Activated T-helper 1 cell treated with Interleukin-2 at 50 U/mL for 16 hours (primary cell): Measurements from ENCODE around the gene ATRNL1.

Experiments
- DNase-seq: peaks from one replicate; pipeline ENCODE4 v3.0.0-alpha.2; 2020; ENCODE audit warnings: low read depth

The ATRNL1 gene

DNA sequence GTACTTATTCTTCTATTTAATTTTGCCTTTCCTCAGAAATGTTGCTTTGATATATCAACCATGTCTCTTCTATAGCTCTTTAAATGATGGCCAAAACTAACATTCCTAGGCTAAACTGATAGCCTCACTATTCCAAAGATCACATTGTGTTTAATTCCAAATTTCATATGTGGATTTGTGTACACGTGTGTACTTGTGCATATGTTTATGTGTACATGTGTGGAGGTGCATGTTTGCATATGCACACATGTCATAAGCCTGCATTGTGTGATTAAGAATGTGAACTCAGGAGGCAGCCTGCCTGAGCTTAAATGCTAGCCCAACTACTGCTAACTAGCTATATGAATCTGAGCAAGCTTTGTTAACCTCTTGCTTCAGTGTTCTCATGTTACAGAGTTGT is 753.4 kb downstream of the ATRNL1 start:
- DNase-seq, result no peak

DNA sequence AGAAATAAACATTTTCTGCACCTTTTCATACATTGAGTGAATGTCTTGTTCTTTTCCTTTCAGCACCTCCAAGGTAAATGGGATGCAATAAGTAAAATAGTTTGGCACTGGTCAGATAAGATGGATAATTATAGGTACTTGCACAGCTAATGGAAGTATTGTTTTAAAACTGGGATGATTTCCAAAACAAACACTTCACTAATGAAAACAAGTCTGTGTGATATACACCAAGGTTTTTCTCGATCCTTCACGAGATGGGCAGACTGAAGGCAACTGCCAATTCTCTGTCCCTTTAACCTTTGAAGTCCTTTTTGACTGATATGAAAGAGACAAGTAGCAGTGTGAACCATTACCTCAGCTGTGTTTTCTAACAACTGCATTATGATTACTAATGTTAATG is 756.0 kb downstream of the ATRNL1 start:
- no peak for DNase-seq

DNA sequence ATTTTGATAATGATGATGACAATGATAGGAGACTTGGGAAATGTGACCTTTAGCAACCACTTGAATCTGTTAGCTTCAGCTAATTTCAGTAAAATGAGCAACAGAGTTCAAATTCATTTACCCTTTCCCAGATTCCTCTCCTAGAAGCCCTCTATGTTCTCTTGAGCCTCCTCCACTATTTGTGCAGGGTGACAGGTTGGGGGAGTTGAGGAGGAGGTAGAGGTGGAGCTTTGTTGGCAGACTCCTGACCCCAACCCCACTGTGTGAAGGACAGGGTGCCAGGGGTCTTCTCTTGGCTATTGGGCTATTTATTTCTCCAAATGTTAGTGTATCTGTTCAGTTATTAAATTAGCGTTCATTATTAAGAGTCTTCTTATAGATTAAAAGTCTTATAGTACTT is 757.5 kb downstream of the ATRNL1 start:
- DNase-seq, result no peak

DNA sequence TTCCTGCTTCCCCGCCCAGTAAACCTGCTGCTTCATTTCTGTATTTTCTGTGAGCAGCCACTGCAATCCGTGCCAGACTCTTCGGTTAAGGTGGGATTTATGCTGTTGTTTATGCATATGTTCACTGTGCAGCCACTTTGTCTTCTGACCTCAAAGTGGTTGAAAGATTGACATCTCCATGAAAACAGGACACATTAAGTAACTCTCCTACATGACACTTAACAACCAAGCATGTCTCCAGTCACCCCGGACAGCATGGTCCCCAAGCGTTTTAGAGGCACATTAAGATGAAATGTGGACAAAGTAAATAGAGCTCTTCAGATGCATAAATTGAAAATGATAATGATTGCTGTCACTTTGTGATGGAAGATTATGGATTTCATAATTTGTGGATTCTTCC is 758.5 kb downstream of the ATRNL1 start:
- DNase-seq, result no peak

DNA sequence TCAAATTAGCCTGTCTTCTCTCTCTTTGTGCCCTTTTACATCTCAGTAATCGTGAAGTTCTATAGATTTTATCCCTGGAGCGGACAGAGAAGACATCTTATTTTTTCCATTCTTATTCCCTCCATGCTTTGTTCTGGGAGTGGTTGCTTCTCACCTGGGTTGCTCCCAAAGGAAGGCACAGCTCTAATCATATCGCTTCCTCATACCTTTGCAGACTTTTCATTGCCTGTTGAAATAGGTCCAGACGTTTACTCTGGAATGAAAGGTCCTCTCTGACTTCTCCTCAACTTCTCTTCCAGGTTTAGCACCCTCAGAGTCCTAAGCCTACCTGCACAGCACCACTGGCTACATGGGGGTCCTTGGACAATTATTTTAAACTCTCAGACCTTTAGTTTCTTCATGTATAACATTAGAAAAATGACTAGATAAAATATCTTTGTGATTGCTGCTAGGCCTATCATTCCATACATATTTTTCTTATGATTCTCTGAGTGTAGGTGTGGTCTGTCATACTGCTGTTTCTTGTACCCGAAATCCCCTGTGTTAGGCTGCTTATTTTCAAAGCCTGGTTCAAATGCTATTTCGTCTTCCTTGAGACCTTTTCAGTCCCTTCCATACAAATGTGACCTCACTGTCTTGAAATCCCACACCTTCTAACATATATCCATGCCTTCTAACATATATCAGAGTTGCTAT is 761.7 kb downstream of the ATRNL1 start:
- DNase-seq, result no peak

DNA sequence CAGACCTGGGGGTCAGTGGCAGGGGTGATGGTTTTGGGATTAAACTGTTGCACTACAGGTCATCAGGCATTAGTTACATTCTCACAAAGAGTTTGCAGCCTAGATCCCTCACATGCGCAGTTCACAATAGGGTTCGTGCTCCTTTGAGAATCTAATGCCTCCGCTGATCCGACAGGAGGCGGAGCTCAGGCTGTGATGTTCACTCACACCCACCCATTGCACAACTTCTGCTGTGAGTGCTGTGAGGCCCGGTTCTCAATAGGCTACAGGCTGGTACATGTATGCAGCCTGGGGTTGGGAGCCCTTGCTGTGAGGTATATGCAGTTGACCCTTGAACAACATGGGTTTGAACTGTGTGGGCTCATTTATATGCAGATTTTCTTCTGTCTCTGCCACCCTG is 763.4 kb downstream of the ATRNL1 start:
- no peak for DNase-seq

DNA sequence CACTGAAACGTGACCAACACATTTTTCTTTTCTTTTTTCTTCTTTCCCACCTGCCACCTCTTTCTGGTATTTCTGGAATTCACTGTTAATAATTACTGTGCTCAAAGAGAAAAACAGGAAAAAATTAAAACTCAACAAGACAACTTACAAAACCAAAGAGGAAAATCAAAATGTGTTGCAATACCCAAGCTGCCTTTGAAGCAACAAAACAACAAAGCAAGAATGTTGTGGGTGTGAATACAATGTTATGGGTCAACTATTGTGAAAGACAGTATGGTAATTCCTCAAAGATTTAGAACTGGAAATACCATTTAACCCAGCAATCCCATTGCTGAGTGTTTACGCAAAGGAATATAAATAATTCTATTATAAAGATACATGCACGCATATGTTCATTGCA is 764.7 kb downstream of the ATRNL1 start:
- no peak for DNase-seq

DNA sequence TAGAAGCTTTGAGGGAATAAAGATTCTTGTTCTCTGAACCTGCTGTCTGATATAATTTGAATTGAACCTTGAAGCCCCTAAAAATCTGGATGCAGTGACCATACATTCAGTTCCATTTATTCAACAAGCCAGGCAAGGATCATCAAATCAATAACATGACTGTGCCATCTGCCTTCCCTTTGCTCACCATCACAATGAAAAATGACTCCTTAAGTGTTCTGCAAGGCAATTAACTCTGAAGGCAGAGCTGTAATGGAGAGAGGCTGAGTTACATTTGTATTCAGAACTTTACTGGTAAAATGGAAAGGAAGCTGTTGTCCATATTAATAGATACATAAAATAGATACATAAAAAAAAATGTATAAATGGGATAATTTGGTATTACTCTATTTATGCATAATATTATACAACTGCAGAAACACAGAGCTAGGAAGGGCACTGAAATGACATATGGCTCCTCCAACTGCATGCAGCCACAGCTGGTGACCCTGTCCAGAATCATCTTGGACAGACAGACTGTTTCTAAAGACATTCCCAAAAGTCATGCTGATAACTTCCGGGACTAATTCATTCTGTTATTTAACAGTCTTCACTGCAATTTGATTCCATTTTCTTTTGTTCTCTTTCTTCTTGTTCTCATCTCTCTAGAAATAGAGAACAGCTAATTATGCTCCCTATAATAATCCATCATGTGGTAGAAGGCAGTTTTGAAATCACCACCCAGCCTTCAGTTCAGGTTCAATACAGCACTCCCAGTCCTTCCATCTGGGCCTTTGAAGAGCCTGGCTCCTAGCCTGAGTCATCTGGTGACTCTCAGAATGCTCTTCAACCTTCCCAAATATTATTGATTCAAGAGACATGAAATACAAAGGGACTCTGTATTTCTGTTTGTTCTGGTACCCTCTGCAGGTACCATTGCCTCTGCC is 767.3 kb downstream of the ATRNL1 start:
- DNase-seq, result no peak

DNA sequence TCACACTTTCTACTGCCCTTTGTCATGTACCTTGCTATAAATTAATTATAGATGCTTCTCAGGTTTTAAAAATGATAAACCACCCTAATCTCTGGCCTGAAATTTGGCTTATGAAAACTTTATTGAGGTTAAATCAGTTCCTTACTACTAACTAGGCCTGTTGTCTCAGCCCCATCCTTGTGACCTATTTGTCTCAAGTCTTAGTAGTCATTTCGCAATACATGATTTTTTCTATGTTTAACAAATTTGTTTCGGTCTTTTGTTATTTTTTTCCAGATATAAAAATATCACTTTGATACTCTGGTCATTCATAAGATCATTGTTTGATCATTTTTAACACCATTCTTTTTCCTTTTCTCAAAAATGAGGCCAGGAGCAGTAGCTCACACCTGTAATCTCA is 768.3 kb downstream of the ATRNL1 start:
- DNase-seq, result no peak

DNA sequence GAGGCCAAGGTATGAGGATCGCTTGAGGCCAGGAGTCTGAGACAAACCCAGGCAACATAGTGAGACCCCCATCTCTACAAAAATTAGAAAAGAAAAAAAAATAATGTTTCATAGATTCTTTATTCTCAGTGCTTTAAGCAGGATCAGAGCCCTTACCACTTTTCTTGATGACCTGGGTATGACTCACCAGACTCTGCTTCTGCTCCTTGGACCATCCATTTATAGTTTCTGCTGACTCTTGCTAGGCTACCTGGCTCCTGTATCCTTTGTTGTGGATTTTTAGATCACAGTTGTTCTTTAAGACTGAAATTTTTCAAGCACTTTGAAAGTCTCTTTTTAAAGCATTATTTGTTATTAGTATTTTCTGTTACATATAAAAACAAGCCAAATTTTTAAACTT is 768.7 kb downstream of the ATRNL1 start:
- no peak for DNase-seq

DNA sequence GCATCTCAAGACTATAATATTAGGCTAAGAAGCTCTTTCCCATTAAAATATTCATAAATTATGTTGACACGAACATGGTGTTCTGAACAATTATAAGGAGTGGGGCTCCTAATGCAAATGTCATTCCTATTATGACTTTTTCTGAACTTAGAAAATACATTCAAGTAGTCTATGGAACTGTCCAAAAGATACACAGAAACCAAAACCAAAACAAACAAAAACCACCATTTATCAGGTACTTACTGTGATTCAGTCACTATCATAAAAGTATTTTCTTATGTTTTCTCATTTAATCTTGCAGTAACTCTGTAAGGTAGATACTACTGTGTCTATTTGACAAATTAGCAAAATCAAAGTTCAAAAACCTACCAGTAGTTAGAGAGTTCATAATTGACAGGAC is 773.0 kb downstream of the ATRNL1 start:
- no peak for DNase-seq

DNA sequence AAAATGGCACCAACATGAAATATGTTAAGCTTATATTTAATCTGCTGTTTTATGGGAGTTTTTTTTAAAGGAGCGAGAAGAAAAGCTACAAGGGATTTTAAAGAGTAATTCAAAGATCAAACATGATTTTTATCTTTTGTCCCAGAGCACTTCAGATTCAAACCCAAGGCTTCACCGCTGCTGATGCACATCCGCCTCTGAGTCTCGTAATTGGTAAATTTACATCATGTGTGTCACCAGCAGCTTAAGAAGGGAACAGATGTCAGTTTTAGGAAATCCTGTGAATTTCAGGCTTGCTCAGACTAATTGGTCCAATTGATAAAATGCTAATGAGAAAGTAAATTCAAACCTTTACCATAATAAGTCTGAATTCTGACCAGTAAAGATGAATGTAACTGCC is 773.5 kb downstream of the ATRNL1 start:
- no peak for DNase-seq

DNA sequence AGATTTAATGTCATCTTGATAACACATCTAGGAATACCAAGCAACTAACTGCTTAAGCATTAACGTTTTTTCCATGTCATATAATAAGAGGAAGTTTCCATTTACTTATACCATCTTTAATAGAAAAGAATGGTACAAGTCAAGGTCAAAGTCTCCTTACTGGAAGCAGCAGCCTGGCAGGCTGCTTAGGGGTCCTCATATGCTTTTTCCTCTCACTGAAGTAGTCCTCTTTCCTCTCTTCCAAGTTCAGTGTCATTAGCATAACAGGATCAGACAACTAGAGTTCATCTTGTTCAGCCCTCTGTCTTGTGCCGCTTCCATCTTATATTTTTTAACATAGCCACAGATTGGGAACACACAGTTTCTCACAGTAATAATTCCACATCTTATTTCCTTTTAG is 774.1 kb downstream of the ATRNL1 start:
- DNase-seq, result no peak

DNA sequence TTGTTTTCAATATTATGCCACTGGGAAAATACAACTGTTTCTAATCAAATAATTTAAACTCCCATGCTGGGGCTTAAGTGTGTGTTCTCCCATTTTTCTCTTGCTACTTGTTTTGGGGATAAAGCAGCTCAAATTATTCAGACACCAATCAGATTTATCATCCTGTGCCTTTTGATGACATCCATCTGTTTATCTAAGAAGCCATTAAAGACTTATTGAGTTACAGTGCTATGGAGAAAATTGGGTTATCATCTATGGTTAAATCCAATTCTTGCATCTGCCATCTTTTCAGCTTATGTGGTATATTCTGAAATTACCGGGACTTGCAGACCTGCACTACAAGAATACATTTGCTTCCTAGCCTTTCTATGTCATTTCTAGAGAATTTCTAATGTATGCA is 778.7 kb downstream of the ATRNL1 start:
- DNase-seq, result no peak

DNA sequence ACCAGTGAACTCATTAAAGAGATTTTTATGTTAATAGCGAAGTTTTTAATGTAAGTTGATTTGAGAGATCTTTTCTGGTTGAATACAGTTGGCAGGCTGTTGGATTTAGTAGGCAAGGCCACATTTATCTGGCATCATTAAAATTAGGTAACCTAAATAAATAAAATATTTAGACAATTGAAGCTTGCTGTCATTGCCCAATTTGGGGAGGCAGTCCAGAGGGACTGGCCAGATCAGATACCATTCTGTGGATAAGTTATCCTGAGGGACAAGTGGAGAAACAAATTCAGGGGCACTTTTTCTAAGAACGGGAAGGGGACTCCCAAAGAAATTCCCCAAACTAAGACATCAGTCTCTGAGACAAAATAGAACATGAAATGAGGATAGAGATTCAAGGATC is 782.0 kb downstream of the ATRNL1 start:
- DNase-seq, result no peak

DNA sequence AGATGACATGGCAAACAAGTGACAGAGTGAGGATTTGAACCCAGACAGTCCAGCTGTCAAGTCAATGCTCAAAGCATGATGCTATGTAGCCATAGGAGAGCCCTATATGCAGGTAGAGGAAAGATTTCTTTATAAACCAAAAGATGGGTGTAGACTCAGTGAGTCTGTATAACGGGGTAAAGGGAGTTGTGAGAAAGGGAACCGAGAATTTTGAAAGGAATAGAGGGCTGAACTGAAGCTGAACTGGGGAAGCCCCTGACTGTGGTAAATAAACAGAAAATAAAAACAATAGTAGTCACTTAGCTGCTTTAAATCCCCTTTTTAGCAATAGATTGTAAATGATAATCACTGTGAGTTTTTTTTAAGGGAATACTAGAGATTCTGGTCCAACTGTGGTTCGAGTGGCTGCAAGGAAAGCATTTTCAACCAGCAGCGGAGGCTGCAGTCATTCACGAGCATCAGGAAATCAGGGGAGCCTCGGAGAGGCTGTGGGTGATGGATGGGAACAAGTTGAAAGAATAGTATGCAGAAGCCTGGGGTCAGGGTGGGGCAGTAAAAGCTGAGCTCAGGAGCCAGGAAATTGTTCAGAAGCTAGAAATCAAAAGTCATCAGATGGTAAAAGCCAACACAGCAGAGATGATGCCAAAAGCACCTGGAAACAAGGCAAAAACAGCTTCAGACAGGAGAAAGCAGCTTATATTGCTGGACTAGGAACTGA is 786.4 kb downstream of the ATRNL1 start:
- no peak for DNase-seq

DNA sequence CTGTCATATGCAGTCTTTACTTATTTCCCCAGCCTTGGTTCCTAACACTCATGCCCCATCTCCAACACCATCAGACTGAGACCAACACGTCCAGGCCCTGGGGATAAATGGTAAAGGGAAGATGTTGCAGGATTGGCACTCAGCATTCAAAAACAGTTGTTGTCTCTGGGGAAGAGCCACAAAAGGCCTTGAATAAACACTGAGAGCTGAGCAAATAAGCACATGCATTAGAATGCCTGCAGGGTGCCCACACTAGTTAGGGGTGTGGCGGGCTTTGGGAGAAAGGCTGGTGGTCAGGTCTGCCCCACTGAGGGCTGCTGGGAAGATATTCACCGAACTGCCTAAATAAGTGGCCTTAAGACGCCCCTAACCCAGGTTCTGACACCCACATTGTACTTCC is 788.9 kb downstream of the ATRNL1 start:
- DNase-seq, result no peak

DNA sequence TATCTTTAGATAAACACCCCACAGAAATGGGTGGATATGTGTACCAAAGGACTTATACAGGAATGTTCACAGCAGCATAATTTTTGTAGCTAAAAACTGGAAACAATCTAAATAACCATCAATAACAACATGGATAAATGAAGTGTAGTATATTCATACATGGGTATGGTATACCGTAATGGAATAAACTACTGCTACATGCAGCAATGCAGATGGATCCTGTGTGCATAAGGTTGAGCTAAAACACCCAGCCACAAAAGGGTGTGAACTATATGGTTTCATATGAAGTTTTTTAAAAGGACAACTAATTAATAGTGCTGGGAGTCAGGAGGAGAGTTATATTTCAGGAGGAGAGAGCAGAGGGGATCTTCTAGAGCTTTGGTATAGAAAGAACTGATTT is 790.2 kb downstream of the ATRNL1 start:
- no peak for DNase-seq

DNA sequence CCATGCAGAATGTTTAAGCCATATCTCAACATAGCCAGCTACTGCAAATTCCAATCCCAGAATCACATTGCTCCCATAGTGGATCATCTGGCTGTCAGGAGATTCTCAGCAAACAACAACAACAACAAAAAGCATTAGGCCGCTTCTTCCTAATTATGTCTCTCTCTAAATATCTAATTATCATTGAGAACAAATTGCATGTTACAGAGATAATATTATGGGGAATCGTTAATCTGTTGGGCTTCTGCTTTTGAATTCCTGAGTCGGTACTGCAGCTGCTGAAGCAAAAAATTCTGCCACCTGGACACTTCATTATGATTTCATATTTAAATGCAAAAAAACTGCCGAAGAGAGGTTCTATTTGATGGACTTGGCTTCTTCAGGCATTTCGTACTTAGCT is 791.2 kb downstream of the ATRNL1 start:
- DNase-seq, result no peak

DNA sequence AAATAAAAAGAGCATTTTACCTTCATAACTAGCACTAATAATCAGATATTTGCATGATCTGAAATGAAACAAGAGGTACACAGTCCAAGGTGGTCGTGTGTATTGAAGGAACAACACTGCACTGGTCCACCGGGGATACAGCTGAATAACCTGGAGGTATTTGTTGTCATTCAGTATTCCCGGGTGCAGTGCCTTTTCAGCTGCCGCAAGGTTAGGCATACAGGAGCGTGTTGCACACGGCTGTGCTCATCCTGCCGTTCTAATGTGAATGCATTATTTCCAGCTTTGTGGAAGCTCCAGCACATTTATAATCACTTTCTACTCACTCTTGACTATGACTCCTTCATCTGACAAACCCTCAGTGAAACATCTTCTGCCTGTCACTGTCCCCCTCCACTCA is 802.0 kb downstream of the ATRNL1 start:
- no peak for DNase-seq

DNA sequence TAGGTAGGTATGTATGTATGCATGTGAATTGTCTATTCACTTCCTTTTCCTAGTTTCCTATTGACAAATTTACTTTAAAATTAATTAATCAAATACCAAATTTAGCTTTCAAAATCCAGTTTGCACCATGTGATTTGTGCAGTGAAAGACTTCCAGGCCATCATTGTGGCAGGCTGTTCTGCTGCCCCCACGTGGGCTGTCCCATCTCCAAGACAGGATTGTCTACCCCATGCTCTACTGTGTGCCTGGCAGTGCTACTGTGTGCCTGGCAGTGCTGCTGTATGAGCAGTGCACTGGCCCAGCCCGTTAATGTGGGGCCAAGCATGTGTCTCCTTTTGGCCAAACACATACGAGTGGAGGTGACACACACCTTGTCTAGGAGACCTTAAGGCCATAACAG is 805.1 kb downstream of the ATRNL1 start:
- no peak for DNase-seq

DNA sequence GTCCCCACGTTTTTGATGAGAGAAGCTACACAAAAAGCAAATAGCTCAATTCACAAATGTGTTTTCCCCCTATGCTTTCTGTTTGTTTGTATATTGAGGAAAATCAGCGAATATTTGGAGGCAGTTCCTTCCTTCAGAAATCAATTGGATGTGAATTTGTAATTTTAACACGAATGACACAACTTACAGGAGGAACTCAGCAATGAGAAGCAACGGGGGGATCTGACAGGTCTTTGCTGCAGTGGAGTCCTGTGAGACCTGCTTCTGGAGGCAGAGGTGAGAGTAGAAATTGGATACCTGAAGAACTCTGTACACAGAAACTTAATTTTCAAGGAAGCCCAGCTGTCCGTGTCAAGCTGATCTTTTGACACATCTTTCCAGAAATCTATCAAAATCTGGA is 809.4 kb downstream of the ATRNL1 start:
- DNase-seq, result no peak

DNA sequence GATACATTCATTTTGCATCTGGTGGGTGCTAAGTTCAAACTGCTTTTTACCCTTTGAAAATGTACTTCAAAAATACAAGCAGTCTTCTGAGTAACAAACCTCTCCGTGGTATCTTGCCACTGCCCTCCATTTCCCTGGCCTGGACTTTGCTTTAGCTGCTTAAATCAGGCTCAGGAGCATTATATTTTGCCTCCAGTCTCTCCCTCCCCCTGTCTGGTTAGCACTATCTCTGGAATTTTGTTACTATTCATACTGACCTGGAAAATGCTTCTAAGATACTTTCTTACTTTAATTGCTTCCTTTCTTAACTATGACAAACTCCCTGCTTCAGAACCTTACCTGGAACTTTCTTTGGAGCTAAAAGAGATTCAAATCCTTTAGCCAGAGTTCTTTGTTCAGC is 810.0 kb downstream of the ATRNL1 start:
- no peak for DNase-seq
